ENCODE measurements around the gene REEP3.
"Not testable (repeated sequence)": the region's sequence is repeated elsewhere in the genome, so short reads cannot be mapped to it uniquely, and the experiment has no call there.

REEP3 gene

DNA sequence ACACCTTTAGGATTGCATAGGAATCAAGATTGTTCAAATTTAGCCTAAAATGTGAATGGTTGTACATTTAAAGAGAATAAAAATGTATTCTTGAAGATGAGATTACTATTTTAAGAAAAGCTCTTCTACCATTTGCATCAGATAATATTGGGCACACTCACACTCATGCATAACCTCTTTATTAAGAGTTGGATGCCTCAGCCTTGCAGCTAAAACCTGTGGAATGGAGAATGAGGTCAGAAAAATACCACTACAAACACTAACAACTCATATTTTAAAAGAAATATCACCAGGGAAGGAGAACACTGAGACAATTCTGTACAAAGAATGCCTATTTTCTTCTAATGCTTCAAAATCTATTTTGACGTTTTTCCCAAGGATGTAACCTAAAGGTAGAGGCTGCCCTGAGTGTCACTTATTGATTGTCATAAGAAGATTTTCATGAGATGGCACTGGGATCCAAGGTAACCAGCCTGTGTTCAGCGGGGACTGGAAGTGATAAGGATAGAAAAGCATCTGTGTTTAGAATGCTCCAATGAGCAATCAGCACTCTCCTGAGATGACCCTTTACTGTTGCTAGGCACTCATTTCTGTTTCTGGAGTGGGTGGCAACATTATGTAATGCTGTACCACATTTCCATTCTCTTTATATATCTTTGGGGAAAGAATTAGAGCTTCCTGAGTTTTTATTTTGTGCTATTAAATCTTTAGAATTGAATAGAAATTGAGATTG is 26.6 kb downstream of the REEP3 start:
- no peak for FAIRE-seq
- no peak for DNase-seq (ENCODE audit: insufficient read length, low spot score)

DNA sequence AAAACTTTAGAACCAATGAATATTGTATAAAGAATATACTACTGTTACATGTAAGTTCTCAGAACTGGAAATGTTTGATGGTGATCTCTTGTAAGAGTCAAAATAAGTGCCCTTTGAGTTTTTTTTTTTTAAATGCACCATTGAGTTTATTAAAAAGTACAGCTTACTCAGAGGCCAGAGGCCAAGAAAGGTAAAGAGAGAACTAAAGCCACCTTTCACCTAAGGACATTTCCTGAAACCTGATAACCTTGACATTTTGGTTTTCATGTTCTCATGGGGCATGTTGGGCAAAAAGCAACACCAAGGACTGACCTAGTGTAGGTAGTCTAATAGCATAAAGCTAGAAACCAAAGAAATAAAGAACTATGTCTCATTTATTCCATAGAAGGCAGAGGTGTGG is 27.7 kb downstream of the REEP3 start:
- FAIRE-seq = no peak
- DNase-seq (ENCODE audit: insufficient read length, low spot score) = no peak

DNA sequence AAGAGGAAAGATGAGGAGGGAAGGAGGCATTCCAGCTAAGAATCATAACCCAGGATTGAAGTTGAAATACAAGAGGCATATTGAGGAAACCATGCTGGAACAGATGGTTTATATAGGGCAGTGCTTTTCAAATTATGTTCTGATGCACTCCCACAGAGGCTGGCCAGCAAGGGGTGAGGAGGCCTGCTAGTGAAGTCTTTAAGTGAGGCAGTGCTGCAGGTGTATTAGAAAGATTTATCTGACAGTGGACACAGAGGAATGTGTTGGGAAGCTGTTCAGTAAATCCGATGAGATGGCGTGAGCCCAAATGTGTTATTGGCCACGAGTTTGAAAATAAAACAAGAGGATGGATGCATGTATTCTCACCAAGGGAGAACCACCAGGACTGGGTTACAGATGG is 28.6 kb downstream of the REEP3 start:
- FAIRE-seq (no peak), DNase-seq (ENCODE audit: insufficient read length, low spot score) (no peak)

DNA sequence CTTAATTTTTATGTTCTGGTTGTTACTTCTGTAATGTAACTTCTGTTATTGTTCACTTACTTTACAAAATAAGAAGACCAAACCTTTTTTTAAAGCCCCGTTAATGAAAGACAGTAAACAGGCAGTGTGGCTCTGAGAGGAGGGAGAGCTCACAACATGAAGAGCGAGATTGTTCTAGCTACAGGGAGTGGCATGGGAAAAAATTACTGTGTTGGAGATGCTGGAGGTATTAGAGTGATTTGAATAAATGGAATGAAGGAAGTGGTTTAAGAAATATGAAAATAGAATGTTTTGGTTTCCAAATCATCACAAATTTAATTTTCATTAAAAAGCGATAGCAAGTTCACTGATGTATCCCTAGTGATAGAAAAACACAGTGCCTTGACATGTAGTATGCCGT is 31.8 kb downstream of the REEP3 start:
- FAIRE-seq (no peak), DNase-seq (ENCODE audit: insufficient read length, low spot score) (no peak)

DNA sequence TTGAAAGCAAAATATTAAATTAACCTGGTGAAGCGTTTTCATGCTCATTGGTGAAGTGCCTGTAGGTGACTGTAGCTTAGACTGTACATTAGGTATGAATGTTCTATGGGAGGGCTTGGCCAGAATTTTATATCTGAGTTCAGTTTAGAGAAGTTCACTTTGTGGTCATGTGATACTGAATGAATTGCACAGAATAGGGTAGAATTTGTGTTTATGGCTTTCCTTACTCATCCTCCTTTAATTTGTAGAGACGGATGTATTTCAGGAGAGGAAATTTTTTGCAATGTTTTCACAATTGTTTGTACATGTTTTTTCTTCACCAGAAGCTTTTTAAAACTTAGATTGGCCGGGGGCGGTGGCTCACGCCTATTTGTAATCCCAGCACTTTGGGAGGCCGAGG is 32.3 kb downstream of the REEP3 start:
- DNase-seq (ENCODE audit: insufficient read length, low spot score) = no peak
- FAIRE-seq = no peak

DNA sequence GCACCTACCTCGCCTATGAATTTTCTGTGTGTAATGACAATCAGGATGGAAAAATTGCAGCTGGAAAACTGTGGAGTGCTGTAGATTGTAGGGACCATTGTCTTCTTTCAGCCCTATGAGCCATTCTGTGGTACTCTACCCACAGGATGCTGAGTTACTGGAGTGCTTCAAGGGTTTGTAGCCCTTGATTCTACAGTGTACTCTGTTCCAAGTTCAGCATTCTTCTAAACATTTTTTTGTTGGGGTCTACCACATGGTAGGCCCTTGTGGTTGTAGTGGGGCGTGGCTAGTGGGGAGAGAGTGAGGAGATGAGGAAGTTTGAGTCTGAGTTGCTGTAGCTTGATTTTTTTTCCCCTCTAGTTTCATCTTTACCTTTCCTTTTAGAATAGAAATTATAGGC is 33.5 kb downstream of the REEP3 start:
- DNase-seq (ENCODE audit: insufficient read length, low spot score) = peak; percentile 66
- no peak for FAIRE-seq

DNA sequence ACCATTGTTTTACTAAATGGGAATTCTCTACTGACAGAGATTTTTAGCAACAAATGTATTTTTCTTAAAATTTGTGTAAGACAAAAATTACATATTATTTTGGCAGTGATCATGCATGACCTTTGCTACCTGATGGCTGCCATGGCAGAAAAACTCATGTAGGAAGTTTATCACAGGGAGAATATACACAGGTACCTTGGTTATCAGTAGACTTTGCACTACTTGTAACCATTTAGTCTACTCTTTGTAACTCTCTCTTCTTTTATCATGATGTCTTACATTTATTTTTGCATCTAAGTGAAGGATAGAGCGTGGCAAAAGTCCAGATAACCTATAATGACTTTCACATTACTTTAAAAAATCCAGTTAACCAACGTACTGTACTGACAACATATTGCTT is 34.1 kb downstream of the REEP3 start:
- FAIRE-seq (no peak), DNase-seq (ENCODE audit: insufficient read length, low spot score) (no peak)

DNA sequence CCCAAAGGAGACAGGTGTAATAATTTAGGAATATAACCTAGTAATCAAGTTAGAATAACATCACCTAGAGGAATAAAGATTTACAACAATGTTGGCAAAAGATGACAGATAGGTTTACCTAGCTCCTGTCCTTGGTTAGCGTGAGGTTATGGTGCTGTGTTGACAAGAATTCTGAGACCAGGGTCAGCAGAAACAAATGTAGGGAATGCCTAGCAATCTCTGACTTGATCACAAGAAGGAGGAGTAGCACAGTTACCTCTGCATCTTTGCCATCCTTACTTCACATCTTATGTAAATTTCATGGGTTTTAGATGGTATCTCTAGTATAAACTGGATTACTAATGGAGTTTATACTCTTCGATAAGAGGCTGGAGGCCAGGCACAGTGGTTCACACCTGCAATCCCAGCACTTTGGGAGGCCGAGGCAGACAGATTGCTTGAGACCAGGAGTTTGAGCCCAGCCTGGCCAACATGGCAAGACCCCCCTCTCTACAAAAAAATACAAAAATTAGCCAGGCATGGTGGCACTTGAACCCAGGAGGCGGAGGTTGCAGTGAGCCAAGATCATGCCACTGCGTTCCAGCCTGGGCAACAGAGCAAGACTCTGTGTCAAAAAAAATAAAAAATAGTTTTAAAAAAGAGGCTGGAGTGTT is 37.1 kb downstream of the REEP3 start:
- FAIRE-seq = no peak

DNA sequence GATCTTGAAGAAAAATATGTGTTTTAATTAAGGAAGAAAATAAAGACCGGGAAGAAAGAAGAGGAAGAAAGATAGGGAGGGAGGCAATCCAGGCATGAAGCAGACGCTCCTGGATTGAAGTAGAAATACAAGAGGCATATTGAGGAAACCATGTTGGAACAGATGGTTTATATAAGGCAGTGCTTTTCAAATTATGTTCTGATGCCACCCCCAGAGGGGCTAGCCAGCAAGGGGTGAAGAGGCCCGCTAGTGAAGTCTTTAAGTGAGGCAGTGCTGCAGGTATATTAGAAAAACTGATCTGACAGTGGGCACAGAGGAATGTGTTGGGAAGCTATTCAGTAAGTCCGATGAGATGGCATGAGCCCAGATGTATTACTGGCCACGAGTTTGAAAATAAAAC is 40.1 kb downstream of the REEP3 start:
- no peak for DNase-seq (ENCODE audit: insufficient read length, low spot score)
- no peak for FAIRE-seq

More for the DNA sequence above, 37.1 kb downstream of the REEP3 start:
- no peak for DNase-seq (ENCODE audit: insufficient read length, low spot score)

DNA sequence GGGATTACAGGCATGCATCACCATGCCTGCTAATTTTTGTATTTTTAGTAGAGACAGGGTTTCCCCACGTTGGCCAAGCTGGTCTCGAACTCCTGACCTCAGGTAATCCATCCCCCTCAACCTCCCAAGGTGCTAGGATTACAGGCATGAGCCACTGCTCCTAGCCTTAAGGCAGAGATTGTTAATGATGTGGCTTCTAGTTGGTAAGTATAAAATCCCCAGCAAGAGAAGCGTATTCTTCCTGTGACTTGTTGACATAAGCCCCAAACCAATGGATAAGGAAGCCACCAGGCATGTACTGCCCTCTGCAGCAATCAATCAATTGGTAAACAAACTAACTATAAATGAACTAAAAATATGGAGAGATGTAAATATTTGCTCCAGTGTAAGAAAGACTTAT is 41.2 kb downstream of the REEP3 start:
- no peak for DNase-seq (ENCODE audit: insufficient read length, low spot score)
- FAIRE-seq = no peak

DNA sequence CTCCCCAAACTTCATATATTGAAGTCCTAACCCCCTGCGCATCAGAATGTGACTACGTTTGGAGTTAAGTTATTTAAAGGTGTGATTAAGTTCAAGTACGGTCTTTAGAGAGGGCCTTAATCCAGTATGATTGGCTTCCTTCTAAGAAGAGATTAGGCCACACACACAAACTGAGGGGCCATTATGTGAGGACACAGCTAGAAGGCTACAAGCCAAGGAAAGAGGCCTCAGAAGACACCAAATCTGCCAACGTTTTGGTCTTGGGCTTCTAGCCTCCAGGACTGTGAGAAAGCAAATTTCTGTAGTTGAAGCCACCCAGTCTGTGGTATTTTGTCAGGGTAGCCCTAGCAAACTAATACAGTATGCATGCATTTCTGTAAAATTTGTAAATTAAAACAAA is 41.7 kb downstream of the REEP3 start:
- FAIRE-seq (no peak), DNase-seq (ENCODE audit: insufficient read length, low spot score) (no peak)

DNA sequence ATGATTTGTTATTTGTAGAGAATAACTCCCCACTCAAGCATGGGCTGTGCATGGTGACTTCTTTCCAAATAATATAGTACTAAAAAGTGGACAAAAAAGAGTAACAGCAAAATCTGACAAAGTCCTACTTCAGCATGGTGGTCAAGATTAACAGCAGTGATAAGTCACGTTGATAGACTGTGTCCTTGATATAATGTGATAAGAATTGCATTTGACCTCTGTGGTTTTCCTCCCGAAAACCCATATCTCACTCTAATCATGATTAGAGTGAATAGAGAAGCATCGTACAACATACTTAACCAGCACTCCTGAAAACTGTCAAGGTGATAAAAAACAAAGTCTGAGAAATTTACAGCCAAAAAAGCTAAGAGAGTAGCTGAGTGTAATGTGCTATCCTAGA is 42.4 kb downstream of the REEP3 start:
- DNase-seq (ENCODE audit: insufficient read length, low spot score) = no peak
- FAIRE-seq = no peak

DNA sequence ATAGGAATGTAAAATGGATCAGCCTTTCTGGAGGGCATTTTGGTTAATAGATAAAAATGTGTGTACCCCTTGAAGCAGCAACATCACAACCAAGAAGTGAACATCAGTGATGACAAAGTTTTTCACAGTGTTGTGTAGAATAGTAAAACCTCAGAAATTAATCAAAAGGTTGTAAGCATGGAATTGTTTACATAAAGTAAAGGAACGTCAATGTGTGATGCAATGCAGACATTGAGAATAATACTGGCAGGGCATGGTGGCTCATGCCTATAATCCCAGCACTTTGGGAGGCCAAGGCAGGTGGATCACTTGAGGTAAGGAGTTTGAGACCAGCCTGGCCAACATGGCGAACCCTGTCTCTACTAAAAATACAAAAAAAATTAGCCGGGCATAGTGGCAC is 43.5 kb downstream of the REEP3 start:
- DNase-seq (ENCODE audit: insufficient read length, low spot score); FAIRE-seq: not testable (repeated sequence)

DNA sequence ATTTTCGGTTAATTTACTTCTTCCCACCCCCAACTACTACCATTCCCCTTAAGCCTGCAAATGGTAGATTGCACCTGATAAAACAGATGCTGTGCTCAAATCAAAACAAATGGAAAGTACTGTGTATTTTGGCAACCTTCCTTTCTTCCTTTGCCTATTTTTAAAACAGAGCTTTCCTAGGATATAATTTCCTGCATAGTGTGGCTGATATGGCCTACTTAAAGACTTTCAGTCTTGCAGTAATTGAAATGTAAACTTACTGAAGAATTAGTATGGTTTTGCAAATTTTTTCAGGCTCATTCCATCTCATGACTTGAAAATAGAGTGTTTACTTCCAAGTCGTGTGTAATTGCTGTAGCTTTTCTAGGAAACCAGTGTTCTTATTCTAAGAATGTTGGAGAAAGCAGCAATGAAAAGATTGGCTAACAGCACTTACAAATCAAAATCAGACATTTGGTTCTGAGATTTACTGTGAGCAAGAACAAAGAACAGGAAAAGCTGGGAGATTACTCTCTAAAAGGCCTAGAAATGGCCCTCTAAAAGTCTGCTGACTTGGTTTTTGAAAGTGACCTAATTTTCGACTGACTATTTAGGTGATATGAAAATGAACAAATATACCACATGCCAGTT is 52.0 kb downstream of the REEP3 start:
- DNase-seq (ENCODE audit: insufficient read length, low spot score) = no peak
- FAIRE-seq = no peak

DNA sequence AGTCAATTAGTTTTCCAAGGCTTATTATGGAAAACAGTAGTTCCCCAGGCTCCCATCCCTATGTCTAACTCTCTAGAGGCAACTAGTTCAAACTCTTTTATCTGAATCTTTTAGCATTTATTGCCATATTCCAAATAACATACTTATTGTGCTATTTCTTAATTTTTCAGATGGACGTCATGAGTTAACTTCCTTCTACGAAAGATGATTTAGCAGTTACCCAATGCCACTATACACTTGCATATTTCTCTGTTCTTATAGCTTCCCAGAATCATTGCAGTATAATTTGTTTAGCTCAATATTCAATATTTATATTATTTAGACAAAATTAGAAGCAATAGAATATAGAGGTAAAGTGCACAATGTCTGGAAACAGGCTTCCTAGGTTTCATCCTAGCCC is 52.8 kb downstream of the REEP3 start:
- no peak for DNase-seq (ENCODE audit: insufficient read length, low spot score)
- FAIRE-seq = no peak

DNA sequence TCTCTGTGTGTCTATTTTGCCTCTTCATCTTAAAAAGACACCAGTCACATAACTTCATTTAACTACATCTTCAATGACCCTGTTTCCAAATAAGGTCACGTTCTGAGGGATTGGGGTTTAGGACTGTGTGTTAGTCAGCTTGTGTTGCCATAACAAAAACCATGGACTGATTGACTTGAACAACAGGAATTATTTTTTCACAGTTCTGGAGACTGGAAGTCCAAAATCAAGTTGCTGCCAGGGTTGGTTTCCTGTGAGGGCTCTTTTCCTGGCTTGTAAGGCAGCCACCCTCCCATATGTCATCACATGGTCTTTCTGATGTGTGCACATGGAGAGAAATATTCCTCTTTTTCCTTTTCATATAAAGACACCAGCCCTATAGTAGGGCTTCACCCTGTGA is 55.3 kb downstream of the REEP3 start:
- DNase-seq (ENCODE audit: insufficient read length, low spot score) = no peak
- no peak for FAIRE-seq

DNA sequence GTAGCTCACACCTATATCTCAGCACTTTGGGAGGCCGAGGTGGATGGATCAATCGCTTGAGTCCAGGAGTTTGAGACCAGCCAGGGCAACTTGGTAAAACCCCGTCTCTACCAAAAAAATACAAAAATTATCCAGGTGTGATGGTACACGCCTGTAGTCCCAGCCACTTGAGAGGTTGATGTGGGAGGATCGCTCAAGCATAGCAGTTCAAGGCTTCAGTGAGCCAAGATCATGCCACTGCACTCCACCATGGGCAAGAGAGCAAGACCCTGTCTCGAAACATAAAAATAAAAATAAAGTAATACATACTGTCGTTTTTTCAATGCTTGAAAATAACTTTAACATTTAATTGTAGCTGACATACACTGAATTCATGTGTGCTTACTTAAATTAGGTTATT is 57.3 kb downstream of the REEP3 start:
- FAIRE-seq (no peak), DNase-seq (ENCODE audit: insufficient read length, low spot score) (no peak)

DNA sequence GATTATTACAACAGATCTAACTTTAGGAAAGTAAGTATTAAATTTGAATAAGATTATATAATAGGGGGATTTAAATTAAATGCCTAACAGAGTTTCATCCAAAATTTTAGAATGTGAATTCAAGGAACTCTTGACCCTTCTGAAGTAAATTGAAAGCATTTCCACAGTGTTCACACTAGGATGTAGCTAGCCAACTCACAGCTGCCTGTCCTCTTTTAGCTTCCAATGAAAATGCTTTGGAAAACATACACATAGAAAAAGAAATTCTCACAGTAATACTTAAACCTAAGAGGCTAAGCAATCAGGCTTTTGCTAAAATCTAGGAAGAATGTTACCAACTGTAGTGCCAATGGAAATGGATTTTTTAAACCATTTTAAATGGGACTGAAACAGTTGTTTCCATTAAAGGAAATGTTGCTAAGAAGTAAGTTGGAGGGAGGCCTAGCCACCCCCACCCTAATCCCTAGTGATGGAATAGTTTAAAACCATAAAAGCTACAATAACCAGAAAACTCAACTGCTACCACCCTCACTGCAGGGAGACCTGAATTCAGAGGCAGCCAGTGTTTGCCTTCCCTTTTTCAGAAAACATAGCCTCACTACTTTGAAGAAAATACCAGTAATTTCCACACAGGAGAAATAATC is 58.3 kb downstream of the REEP3 start:
- DNase-seq (ENCODE audit: insufficient read length, low spot score) (no peak), FAIRE-seq (no peak)

DNA sequence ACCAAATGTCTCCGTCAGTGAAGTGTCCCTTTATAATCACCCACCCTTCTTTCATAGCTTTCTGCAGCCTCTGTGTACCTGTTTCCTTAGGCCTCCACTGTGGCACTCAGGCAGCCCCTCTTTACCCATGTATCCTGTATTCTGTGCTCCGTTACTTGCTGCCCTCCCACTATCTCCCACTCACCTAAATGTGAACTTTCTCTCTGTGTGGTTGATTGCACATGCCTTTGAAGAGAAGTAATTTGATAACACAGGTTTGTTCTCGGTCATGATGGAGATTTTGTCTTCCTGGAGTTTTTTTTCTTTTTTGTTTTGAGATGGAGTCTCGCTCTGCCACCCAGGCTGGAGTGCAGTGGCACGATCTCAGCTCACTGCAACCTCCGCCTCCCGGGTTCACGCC is 61.5 kb downstream of the REEP3 start:
- DNase-seq (ENCODE audit: insufficient read length, low spot score) (no peak), FAIRE-seq (no peak)

DNA sequence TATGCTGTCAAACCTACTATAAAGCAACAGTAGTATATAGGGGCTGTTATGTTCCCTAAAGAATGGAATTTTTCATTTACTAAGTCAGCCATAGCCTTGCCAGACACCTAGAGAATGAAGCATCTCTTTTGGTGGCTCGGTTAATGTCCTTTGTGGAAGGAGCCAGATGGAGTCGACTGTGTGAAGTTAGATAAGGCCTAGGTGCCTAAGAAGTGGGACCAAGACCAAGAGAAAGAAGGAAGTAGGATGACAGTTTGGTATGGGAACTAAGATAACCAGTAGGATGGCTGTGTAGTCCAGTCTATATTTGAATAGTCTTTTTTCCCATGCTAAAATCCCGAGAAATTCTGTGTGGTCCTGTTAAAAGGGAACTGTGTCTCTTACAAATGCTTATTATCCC is 62.2 kb downstream of the REEP3 start:
- FAIRE-seq (no peak), DNase-seq (ENCODE audit: insufficient read length, low spot score) (no peak)

DNA sequence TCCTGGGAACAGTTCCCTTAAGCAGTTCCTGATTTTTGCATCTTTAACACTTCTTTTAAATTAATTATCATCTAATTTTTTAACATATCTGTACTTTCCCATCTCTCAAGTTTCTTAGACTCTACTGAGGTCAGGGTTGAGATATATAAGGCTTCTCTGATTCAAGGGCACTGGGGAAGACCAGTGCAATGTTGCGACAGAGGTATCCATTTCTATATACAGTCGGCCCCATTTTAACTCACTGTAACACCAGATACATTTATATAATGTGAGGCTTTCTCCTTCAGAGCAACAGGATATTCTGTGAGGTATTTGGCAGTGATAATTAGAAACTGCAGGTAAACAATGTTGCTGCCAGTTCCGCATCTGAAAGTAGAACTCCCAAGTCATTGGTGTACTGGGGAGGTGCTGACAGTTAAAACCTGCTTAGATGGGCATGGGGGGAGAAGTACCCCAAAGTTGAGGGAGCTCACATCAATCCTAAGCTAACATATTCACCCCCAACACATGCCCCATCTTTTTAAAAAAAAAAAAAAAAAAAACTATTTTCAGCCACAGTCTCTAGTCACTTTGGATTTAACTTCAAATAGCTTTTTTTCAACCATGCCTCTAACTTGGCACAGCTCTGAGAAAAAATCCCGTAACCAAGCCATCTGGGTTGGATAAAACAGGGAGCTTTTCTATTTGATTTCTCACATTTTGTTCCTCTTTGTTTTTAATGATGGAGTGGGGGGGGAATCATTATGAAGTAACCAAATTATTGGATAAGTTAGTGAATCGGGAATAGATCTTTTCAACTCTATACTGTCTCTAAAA is 62.9 kb downstream of the REEP3 start:
- no peak for FAIRE-seq

More for the DNA sequence above, 62.9 kb downstream of the REEP3 start:
- no peak for DNase-seq (ENCODE audit: insufficient read length, low spot score)
